DOHH2 (cell line): Measurements from ENCODE around the gene SYNGR2.

ENCODE experiments used
- H3F3A ChIP-seq: fragments of 200-600 bp; sonication (generic), shearing (Covaris generic); 2 replicates; pipeline ENCODE4 v1.6.0; 2016; ENCODE audit warnings: antibody characterized with exemption, mild to moderate bottlenecking; ENCODE audit not compliant: control insufficient read depth, insufficient read depth
- H3K27ac ChIP-seq: fragments of 200-600 bp; sonication (generic); 2 replicates; pipeline ENCODE4 v1.5.1; 2014; ENCODE audit warnings: low read depth, mild to moderate bottlenecking, low read length, moderate library complexity
- H3K27me3 ChIP-seq: fragments of 200-600 bp; sonication (generic); 2 replicates; pipeline ENCODE4 v1.6.1; 2014; ENCODE audit warnings: mild to moderate bottlenecking, low read length, mixed read lengths; ENCODE audit not compliant: control insufficient read depth
- H3K36me3 ChIP-seq: fragments of 200-600 bp; sonication (generic); 2 replicates; pipeline ENCODE4 v1.6.1; 2014; ENCODE audit warnings: mild to moderate bottlenecking, low read length, moderate library complexity, mixed read lengths; ENCODE audit not compliant: control insufficient read depth
- H3K4me1 ChIP-seq: fragments of 200-600 bp; sonication (generic); 2 replicates; pipeline ENCODE4 v1.6.1; 2014; ENCODE audit warnings: mild to moderate bottlenecking, low read length, mixed read lengths; ENCODE audit not compliant: control insufficient read depth
- H3K4me2 ChIP-seq: fragments of 200-600 bp; sonication (generic); 2 replicates; pipeline ENCODE4 v1.6.0; 2014; ENCODE audit warnings: mild to moderate bottlenecking, low read length, moderate library complexity
- H3K4me3 ChIP-seq: fragments of 200-600 bp; sonication (generic); 2 replicates; pipeline ENCODE4 v1.5.1; 2014; ENCODE audit warnings: mild to moderate bottlenecking, low read length, mixed read lengths
- H3K79me2 ChIP-seq: fragments of 200-600 bp; sonication (generic); 2 replicates; pipeline ENCODE4 v1.6.1; 2014; ENCODE audit warnings: mild to moderate bottlenecking, low read length, mixed read lengths; ENCODE audit not compliant: control insufficient read depth
- H3K9me2 ChIP-seq: fragments of 200-600 bp; sonication (generic); replicated peaks from 2 replicates; pipeline ENCODE4 v1.6.1; 2014; ENCODE audit warnings: mild to moderate bottlenecking, low read length, mixed read lengths; ENCODE audit not compliant: control insufficient read depth
- H3K9me3 ChIP-seq: fragments of 200-600 bp; sonication (generic); 2 replicates; pipeline ENCODE4 v1.6.1; 2014; ENCODE audit warnings: antibody characterized with exemption, low read length, mixed read lengths; ENCODE audit not compliant: control insufficient read depth, insufficient read depth
- H4K20me1 ChIP-seq: fragments of 200-600 bp; sonication (generic); 2 replicates; pipeline ENCODE4 v1.6.0; 2014; ENCODE audit warnings: low read depth, mild to moderate bottlenecking, antibody characterized with exemption, low read length, moderate library complexity; ENCODE audit not compliant: control insufficient read depth, insufficient read depth
- CTCF ChIP-seq: fragments of 200-600 bp; sonication (generic); IDR thresholded peaks from one replicate; pipeline ENCODE4 v1.5.1; 2014; ENCODE audit warnings: antibody characterized with exemption, mild to moderate bottlenecking, low read depth, low read length; ENCODE audit not compliant: poor library complexity, severe bottlenecking
- EZH2phosphoT487 ChIP-seq: fragments of 200-600 bp; sonication (generic); IDR thresholded peaks from 2 replicates; pipeline ENCODE4 v1.6.1; 2017; ENCODE audit warnings: borderline replicate concordance, mild to moderate bottlenecking, antibody characterized with exemption, low read length, moderate library complexity, mixed read lengths

Gene SYNGR2

GRCh38 chr17:78182504-78182903 lies 14.1 kb downstream of the SYNGR2 start:
- peaks cover 85% of the 10 kb centered on the region for H3K36me3 ChIP-seq
- no peaks in the 10 kb centered on the region for H3K9me3 ChIP-seq
- TF ChIP-seq CTCF (no peak), EZH2phosphoT487 (no peak)
- H3K27ac ChIP-seq: no peak overlapping the region
- no peaks in the 10 kb centered on the region for H3F3A ChIP-seq
- peaks cover 17% of the 10 kb centered on the region for H4K20me1 ChIP-seq
- H3K79me2 ChIP-seq: peaks cover 65% of the 10 kb centered on the region
- no peaks in the 10 kb centered on the region for H3K27me3 ChIP-seq
- peaks cover 60% of the 10 kb centered on the region for H3K4me1 ChIP-seq
- no peak overlapping the region for H3K4me3 ChIP-seq
- H3K9me2 ChIP-seq: no peaks in the 10 kb centered on the region
- no peak overlapping the region for H3K4me2 ChIP-seq

GRCh38 chr17:78183916-78184315 lies 15.5 kb downstream of the SYNGR2 start:
- no peak for TF ChIP-seq EZH2phosphoT487
- no peak for TF ChIP-seq CTCF
- H3F3A ChIP-seq: no peaks in the 10 kb centered on the region
- peak overlapping the region; percentile 100 for H3K4me3 ChIP-seq
- H3K9me3 ChIP-seq: no peaks in the 10 kb centered on the region
- H3K4me2 ChIP-seq: peak overlapping the region; percentile 97
- no peaks in the 10 kb centered on the region for H3K9me2 ChIP-seq
- H3K4me1 ChIP-seq: peaks cover 58% of the 10 kb centered on the region
- H3K27me3 ChIP-seq: no peaks in the 10 kb centered on the region
- H3K36me3 ChIP-seq: peaks cover 82% of the 10 kb centered on the region
- peaks cover 79% of the 10 kb centered on the region for H3K79me2 ChIP-seq
- H3K27ac ChIP-seq: no peak overlapping the region
- H4K20me1 ChIP-seq: peaks cover 17% of the 10 kb centered on the region

GRCh38 chr17:78184351-78184750 lies 16.0 kb downstream of the SYNGR2 start:
- H3K9me3 ChIP-seq: no peaks in the 10 kb centered on the region
- H3K9me2 ChIP-seq: no peaks in the 10 kb centered on the region
- H3K36me3 ChIP-seq: peaks cover 78% of the 10 kb centered on the region
- H4K20me1 ChIP-seq: peaks cover 17% of the 10 kb centered on the region
- peaks cover 62% of the 10 kb centered on the region for H3K4me1 ChIP-seq
- peak overlapping the region; percentile 97 for H3K4me2 ChIP-seq
- no peak overlapping the region for H3K27ac ChIP-seq
- TF ChIP-seq EZH2phosphoT487: no peak
- no peak for TF ChIP-seq CTCF
- no peaks in the 10 kb centered on the region for H3K27me3 ChIP-seq
- H3K79me2 ChIP-seq: peaks cover 84% of the 10 kb centered on the region
- H3K4me3 ChIP-seq: peak overlapping the region; percentile 100
- H3F3A ChIP-seq: no peaks in the 10 kb centered on the region
